ENCODE measurements around the gene GRID1.
"Not testable (repeated sequence)": the region's sequence is repeated elsewhere in the genome, so short reads cannot be mapped to it uniquely, and the experiment has no call there.

The GRID1 gene

GRCh38 chr10:86046845-86047460 lies 319.6 kb downstream of the GRID1 start:
- DNase-seq (ENCODE audit: low read depth in 3 of 3, low spot score in 1 of 3) = no peak

GRCh38 chr10:86045896-86046295 lies 320.7 kb downstream of the GRID1 start:
- no peak for DNase-seq (ENCODE audit: low read depth in 3 of 3, low spot score in 1 of 3)

- no peak for DNase-seq (ENCODE audit: low read depth in 3 of 3, low spot score in 1 of 3)
These were observed 322.6 kb downstream of the GRID1 start for GRCh38 chr10:86044029-86044428.

GRCh38 chr10:86043236-86043635 lies 323.4 kb downstream of the GRID1 start:
- no peak for DNase-seq (ENCODE audit: low read depth in 3 of 3, low spot score in 1 of 3)

GRCh38 chr10:86042161-86042560 lies 324.4 kb downstream of the GRID1 start:
- no peak for DNase-seq (ENCODE audit: low read depth in 3 of 3, low spot score in 1 of 3)

GRCh38 chr10:86041116-86041515 lies 325.5 kb downstream of the GRID1 start:
- DNase-seq (ENCODE audit: low read depth in 3 of 3, low spot score in 1 of 3) = no peak

GRCh38 chr10:86038371-86038770 lies 328.2 kb downstream of the GRID1 start:
- DNase-seq (ENCODE audit: low read depth in 3 of 3, low spot score in 1 of 3) = no peak

GRCh38 chr10:86037096-86037495 lies 329.5 kb downstream of the GRID1 start:
- no peak for DNase-seq (ENCODE audit: low read depth in 3 of 3, low spot score in 1 of 3)

GRCh38 chr10:86036544-86036831 lies 330.1 kb downstream of the GRID1 start:
- DNase-seq (ENCODE audit: low read depth in 3 of 3, low spot score in 1 of 3) = no peak

GRCh38 chr10:86035791-86036543 lies 330.6 kb downstream of the GRID1 start:
- DNase-seq (ENCODE audit: low read depth in 3 of 3, low spot score in 1 of 3) = no peak

GRCh38 chr10:86034710-86035109 lies 331.9 kb downstream of the GRID1 start:
- no peak for DNase-seq (ENCODE audit: low read depth in 3 of 3, low spot score in 1 of 3)

GRCh38 chr10:86033581-86033980 lies 333.0 kb downstream of the GRID1 start:
- no peak for DNase-seq (ENCODE audit: low read depth in 3 of 3, low spot score in 1 of 3)

- not testable (repeated sequence) for DNase-seq (ENCODE audit: low read depth in 3 of 3, low spot score in 1 of 3)
These were observed 334.5 kb downstream of the GRID1 start for GRCh38 chr10:86032087-86032486.

- no peak for DNase-seq (ENCODE audit: low read depth in 3 of 3, low spot score in 1 of 3)
These were observed 336.3 kb downstream of the GRID1 start for GRCh38 chr10:86030312-86030711.

- no peak for DNase-seq (ENCODE audit: low read depth in 3 of 3, low spot score in 1 of 3)
These were observed 339.2 kb downstream of the GRID1 start for GRCh38 chr10:86027346-86027745.

GRCh38 chr10:86025509-86025908 lies 341.1 kb downstream of the GRID1 start:
- DNase-seq (ENCODE audit: low read depth in 3 of 3, low spot score in 1 of 3) = no peak

- DNase-seq (ENCODE audit: low read depth in 3 of 3, low spot score in 1 of 3) = no peak
These were observed 342.1 kb downstream of the GRID1 start for GRCh38 chr10:86024281-86025041.

GRCh38 chr10:86023931-86024280 lies 342.7 kb downstream of the GRID1 start:
- no peak for DNase-seq (ENCODE audit: low read depth in 3 of 3, low spot score in 1 of 3)

GRCh38 chr10:86023336-86023735 lies 343.3 kb downstream of the GRID1 start:
- no peak for DNase-seq (ENCODE audit: low read depth in 3 of 3, low spot score in 1 of 3)

GRCh38 chr10:86022906-86023305 lies 343.7 kb downstream of the GRID1 start:
- DNase-seq (ENCODE audit: low read depth in 3 of 3, low spot score in 1 of 3) = no peak

GRCh38 chr10:86020134-86020533 lies 346.5 kb downstream of the GRID1 start:
- DNase-seq (ENCODE audit: low read depth in 3 of 3, low spot score in 1 of 3) = no peak

GRCh38 chr10:86019141-86019540 lies 347.5 kb downstream of the GRID1 start:
- no peak for DNase-seq (ENCODE audit: low read depth in 3 of 3, low spot score in 1 of 3)

GRCh38 chr10:86018735-86019058 lies 347.9 kb downstream of the GRID1 start:
- no peak for DNase-seq (ENCODE audit: low read depth in 3 of 3, low spot score in 1 of 3)

Measured in stimulated activated CD4-positive, alpha-beta T cell treated with anti-CD3 and anti-CD28 coated beads, TNF-alpha, amount 100 ng/mL, for 1 hour (primary cell).